Thoracic aorta (tissue), 2 donors: ENCODE measurements around the gene MACROH2A1. TPM values are rescaled to one million over a fixed set of nuclear protein-coding genes. Genes with fewer than 3 reads are reported as not detected.

Source experiments
- ATAC-seq: fragments of 150-250 bp; one replicate; pipeline ENCODE4 v1.8.0; 2017; ENCODE audit warnings: low read depth; ENCODE audit not compliant: insufficient number of reproducible peaks, low FRiP score
- DNase-seq: peaks from one replicate; pipeline ENCODE4 v3.0.0-alpha.2; 2020; ENCODE audit warnings: low spot score
- H3K27ac ChIP-seq, 2 donors: fragments of 200-600 bp; sonication (generic); 1 replicate in 1 of 2; 2 replicates in 1 of 2; pipeline ENCODE4 v1.5.1; 2016; ENCODE audit warnings: mild to moderate bottlenecking in 2 of 2, moderate library complexity in 2 of 2
- H3K27me3 ChIP-seq: fragments of 200-600 bp; sonication (generic); replicated peaks from 2 replicates; pipeline ENCODE4 v1.6.0; 2016; ENCODE audit warnings: mild to moderate bottlenecking; ENCODE audit not compliant: insufficient read depth
- H3K36me3 ChIP-seq: fragments of 200-600 bp; sonication (generic); one replicate; pipeline ENCODE4 v1.5.1; 2016
- H3K4me1 ChIP-seq, 2 donors: fragments of 200-600 bp; sonication (generic); 1 replicate in 1 of 2; 2 replicates in 1 of 2; pipeline versions ENCODE4 v1.5.1 to v1.6.0; 2016; ENCODE audit warnings: low read depth in 2 of 2, mild to moderate bottlenecking in 1 of 2; ENCODE audit not compliant: control insufficient read depth in 1 of 2
- H3K4me3 ChIP-seq: fragments of 200-600 bp; sonication (generic); 2 replicates; pipeline ENCODE4 v1.5.1; 2016; ENCODE audit warnings: mild to moderate bottlenecking
- H3K9me3 ChIP-seq: fragments of 200-600 bp; sonication (generic); 2 replicates; pipeline ENCODE4 v1.5.1; 2016
- total RNA-seq, 2 donors: library from RNA; depleted of rRNA; stranded (reverse); fragments of >200 nt; gene quantifications; one replicate each; pipeline versions ENCODE4 v1.1.0 to v1.2.3, GENCODE V29; 2016
- TF ChIP-seq, protein P1 (sequence below): fragments of 200-600 bp; sonication (generic); IDR thresholded peaks from one replicate; pipeline ENCODE4 v1.5.1; 2019; ENCODE audit warnings: antibody characterized with exemption

The MACROH2A1 gene
- total RNA-seq, 2 donors from 2014 or later = 153 to 192 TPM

DNA sequence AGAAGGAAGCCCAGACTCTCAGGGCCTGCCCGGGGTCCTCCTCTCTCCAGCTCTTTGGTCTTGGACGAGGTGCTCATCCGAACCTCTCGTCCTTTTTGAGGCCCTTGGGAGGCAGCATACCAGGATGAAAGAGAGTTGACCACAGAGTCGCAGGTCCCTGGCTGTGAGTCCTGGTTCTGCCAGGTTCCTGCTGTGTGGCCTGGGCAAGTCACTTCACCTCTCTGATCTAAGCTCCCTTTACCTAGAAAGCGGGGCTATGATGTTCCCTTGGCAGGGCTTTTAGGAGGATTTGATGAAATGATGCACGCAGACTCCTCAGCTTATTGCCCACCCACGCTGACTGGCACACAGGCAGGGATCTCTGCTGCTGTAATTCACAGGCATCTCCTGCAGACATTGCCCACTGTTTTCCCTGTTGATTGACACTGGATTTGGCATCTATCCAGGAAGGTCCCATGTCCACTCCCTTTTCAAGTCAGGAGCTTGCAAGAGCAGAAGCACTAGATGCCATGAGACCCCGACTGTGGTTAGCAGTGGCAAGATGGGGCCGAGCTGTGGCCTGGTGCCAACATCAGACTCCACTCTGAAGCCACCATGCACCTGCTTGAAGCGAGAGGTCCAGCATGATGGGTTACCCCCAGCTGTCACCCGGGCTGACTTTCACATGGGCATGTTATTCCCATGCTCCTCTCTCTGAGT lies 71.5 kb downstream of the MACROH2A1 start:
- TF ChIP-seq, protein P1, sequence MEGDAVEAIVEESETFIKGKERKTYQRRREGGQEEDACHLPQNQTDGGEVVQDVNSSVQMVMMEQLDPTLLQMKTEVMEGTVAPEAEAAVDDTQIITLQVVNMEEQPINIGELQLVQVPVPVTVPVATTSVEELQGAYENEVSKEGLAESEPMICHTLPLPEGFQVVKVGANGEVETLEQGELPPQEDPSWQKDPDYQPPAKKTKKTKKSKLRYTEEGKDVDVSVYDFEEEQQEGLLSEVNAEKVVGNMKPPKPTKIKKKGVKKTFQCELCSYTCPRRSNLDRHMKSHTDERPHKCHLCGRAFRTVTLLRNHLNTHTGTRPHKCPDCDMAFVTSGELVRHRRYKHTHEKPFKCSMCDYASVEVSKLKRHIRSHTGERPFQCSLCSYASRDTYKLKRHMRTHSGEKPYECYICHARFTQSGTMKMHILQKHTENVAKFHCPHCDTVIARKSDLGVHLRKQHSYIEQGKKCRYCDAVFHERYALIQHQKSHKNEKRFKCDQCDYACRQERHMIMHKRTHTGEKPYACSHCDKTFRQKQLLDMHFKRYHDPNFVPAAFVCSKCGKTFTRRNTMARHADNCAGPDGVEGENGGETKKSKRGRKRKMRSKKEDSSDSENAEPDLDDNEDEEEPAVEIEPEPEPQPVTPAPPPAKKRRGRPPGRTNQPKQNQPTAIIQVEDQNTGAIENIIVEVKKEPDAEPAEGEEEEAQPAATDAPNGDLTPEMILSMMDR = no peak
- no peak overlapping the region for H3K27ac ChIP-seq
- ATAC-seq (no peak), DNase-seq (no peak)
- no peaks in the 10 kb centered on the region for H3K36me3 ChIP-seq
- no peaks in the 10 kb centered on the region for H3K4me1 ChIP-seq
- no peak overlapping the region for H3K4me3 ChIP-seq
- no peaks in the 10 kb centered on the region for H3K27me3 ChIP-seq
- H3K9me3 ChIP-seq = no peaks in the 10 kb centered on the region

GRCh38 chr5:135326296-135327254 lies 72.5 kb downstream of the MACROH2A1 start:
- TF ChIP-seq, protein P1 = no peak
- ATAC-seq = no peak
- no peak overlapping the region for H3K4me3 ChIP-seq

DNA sequence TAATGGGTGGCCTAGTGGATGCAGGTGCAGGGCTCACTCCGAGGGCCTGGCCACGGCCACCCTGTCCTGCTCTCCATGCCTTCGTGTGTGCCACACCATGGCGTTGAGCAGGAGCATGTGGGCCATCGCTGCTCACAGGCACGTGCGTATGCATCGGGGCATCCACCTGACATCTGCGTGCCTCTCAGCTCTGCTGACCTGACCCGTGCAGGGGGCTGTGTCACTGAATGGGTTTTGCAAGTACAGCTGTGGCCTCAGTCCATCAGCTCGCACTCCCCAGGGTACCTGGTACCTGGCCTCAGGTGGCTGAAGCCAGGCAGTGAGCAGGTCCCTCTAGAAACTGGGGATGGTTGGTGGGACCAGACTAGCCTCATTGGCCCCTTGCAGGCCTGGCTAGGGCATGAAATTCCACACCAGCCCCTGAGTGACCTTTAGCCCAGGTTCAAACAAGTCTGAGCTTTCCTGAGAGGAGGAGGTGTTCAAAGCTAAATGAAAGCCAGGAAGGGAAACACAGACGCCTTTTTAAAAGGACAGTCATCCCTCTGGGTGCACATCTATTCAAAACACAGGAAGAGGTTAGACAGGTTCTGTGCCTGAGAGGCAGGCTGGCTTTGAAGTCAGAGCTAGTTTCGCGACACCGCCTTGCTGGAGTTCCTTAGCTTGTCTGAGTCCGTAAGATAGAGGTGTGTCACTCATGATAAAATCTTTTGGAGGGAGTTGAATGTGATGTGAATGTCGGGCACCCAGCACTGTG lies 74.0 kb downstream of the MACROH2A1 start:
- ATAC-seq (no peak), DNase-seq (no peak)
- Histone ChIP-seq H3K9me3 (no peaks in the 10 kb centered on the region), H3K36me3 (no peaks in the 10 kb centered on the region), H3K4me3 (no peak overlapping the region), H3K27me3 (no peaks in the 10 kb centered on the region), H3K27ac (no peak overlapping the region), H3K4me1 (no peaks in the 10 kb centered on the region)
- TF ChIP-seq, protein P1 = no peak

More at GRCh38 chr5:135326296-135327254, 72.5 kb downstream of the MACROH2A1 start:
- no peaks in the 10 kb centered on the region for H3K36me3 ChIP-seq
- no peaks in the 10 kb centered on the region for H3K9me3 ChIP-seq
- H3K4me1 ChIP-seq = no peaks in the 10 kb centered on the region
- H3K27ac ChIP-seq = no peak overlapping the region
- DNase-seq = no peak
- H3K27me3 ChIP-seq = no peaks in the 10 kb centered on the region

DNA sequence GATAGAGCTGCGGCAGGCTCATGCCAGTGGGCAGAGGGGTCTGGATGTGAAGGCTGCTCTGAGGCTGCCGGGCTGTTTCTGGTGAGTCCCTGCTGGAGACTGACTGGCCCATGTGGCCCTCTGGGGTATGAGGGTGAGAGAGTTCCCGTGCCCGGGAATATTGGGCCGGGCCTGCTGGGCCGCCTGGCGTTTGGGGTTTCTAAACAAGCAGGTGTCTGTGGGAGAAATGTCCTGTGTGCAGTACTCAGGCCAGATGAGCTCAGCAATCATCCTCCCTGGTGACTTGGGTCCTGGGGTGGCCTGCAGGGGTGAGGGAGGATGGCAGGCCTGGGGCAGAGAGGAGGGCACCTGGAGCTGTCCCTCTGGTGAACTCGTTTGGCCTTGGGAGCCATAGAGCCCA lies 74.9 kb downstream of the MACROH2A1 start:
- Histone ChIP-seq H3K4me3 (no peak overlapping the region), H3K36me3 (no peaks in the 10 kb centered on the region), H3K27me3 (no peaks in the 10 kb centered on the region), H3K27ac (no peak overlapping the region), H3K4me1 (no peaks in the 10 kb centered on the region), H3K9me3 (no peaks in the 10 kb centered on the region)
- TF ChIP-seq, protein P1 = no peak
- DNase-seq (no peak), ATAC-seq (no peak)
